Activated CD8-positive, alpha-beta memory T cell treated with anti-CD3 and anti-CD28 coated beads, Interleukin-2, amount 50 U/mL, for 1 hour (primary cell): ENCODE data around the gene OPRPN.

Experiments
- DNase-seq: peaks from one replicate; pipeline ENCODE4 v3.0.0-alpha.2; 2020; ENCODE audit errors: extremely low read depth

The OPRPN gene

GRCh38 chr4:70397580-70397979, at the start of gene OPRPN:
TSS of gene OPRPN (plus strand) at chr4:70397940. CDS start at chr4:70399286, 1,346 bp downstream.
- DNase-seq: no peak

DNA sequence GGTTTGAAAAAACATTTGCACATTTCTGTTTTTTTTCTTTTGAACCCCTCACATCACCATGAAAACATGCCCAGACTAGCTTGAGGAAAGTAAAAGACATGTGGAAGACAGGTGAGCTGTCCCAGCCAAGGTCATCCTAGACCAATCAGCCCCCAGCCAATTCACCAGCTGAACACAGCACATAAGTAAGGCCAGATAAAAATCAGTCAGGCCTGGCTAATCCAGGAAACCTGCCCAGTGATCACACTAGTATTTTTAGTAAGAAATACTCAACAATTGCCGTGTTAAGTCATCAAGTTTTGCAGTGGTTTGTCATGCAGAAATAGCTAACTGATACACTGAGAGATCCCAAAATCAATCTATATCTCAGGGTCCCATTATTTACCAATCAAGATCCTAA, 41.6 kb upstream of the OPRPN start:
- no peak for DNase-seq

DNA sequence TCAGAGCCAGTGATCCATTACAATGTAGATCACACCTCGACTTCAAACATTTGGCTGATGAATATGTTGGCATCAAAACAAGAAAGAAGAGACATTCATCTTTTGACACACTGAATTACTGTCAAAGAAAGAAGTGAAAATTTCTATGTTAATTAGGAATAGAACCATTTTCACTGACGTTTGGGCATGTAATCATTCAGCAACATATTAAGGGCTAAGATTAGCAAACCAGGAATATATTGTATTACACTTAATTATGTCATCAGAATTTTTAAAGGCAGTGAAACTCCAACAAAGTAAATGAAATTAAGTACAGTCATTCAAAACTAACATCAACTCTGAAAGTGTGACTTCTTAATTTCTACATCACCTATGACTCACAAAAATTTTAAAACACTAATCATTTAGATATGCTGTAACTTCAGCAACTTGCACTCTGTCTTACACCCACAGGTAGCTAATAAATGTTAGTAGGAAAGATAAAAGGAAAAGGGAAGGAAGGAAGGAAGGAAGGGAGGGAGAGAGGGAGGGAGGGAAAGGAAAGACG, 38.6 kb upstream of the OPRPN start:
- no peak for DNase-seq

DNA sequence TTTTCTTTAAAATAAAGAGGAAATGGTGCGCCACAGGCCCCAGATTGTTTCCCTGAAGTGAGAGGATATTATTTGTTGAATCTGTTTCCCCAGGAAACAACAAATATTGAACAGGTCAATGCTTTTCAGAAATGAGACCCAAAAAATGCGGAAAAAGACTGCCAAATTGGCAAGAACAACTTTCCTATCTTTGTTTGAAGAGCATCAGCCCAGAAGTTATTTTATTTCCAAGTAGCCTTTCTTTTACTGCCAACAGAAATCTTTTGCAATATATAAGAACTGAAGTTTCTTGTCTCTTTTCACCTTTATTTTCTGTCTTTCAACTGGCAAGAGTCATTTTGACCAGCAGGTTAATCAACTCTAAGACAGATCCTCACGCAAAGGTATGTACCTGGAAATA, 37.3 kb upstream of the OPRPN start, which contains the start of gene SMR3A:
SMR3A (plus strand) TSS at position 301 of the 400 bp plus-strand sequence. CDS start 1,356 bp downstream, outside the sequence.
- no peak for DNase-seq

DNA sequence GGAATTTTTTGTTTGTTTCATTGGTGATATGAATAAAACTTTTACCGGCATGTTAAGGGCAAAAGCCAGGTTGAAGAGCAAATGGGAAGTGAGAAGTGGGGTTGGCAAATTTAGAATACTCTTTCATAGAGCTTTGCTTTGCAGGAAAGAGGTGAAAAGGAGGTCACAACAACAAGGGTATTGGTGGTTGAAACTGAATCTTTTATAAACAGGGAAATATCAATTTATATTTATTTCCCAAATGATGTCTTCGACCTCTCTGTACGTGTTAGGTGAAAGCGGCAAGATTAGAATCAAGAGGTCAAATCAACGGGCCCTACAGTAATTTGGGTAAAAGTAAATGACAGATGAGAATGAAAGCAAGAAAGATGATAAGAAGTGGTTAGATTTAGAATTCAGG, 33.7 kb upstream of the OPRPN start:
- DNase-seq: no peak

- no peak for DNase-seq
These were observed 32.3 kb upstream of the OPRPN start for GRCh38 chr4:70365479-70365878.

DNA sequence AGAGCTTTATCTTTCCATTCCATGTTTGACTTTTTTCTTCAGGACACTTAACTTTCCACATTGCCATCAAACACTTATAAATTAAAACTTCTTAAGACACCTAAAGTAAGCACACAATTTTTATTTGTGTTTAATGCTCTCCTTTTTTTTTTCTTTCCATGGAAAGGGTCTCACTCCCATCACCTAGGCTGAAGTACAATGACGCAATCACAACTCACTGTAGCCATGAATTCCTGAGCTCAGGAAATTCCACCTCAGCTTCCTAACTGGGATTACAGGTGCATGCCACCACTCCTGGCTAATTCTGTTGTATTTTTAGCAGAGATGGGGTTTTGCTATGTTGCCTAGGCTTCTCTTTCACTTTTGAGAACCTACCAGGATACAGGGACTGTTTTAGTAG, 29.9 kb upstream of the OPRPN start:
- no peak for DNase-seq

DNA sequence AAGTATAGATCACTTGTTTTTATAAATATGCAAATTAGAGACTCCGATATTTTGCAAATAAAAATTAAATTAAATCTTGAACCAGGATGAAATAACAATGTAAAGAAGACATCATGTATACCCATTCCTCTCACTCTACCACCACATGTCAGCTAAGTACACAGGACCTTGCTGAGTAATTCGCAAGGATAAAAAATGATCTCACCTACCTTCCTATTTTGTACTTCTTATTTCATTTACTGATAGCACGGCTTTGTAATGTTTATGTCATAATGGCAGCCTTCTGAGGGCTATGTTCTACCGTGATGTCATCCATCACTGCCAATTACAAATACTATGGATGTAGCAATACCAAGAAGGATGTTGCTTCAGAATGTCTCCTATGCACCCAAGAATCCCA, 25.8 kb upstream of the OPRPN start:
- no peak for DNase-seq

DNA sequence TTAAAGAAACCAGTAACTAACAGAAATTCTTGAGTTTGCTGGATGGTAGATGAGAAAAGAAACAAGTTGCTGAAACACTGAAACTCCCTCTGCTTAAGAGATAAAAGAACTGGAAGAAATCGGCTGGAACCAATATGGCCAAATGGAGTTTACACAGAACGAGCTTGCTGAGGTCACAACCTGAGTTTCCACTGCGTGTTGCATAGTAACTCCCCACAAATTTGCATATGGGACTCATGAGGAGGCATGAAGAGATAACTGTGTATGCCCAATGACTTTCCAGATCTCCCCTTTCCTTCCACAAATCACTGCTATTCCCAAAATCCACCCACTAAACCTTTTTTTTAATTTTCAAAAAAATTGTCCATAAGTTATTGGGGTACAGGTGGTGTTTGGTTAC, 25.0 kb upstream of the OPRPN start:
- DNase-seq: no peak

DNA sequence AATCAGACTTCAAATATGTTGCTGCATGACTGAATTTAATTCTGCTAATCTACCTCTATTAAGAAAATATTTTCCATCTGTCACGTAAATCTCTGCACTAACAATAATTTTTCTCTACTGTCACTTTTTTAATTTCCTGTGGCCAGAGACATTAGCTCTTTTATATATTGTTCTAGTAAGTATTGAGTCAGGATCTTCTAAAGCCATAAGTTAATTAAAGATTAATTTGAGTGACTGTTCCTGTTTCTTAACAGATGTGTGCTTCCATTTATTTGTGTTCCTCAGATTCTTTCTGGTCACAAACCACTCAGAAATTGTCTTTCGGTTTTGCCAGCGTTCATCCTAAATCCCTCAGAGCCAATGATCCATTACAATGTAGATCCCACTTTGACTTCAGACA, 17.2 kb upstream of the OPRPN start:
- no peak for DNase-seq

DNA sequence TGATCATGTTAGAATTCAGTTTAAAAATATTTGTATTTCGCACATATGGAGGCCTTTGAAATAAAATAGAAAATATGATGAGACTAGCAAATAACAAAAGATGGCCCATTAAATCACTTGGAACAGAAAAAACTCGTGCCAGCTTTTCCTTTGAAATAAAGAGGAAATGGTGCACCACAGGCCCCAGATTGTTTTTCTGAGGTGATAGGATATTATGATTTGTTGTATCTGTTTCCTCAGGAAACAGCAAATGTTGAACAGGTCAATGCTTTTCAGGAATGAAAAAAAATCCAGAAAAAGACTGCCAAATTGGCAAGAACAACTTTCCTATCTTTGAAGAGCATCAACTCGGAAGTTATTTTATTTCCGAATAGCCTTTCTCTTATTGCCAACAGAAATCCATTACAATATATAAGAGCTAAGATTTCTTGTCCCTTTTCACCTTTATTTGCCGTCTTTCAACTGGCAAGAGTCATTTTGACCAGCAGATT, 15.0 kb upstream of the OPRPN start, which contains the start of gene SMR3B:
SMR3B (plus strand) TSS at position 441 of the 491 bp plus-strand sequence. CDS start 1,380 bp downstream, outside the sequence.
- DNase-seq: no peak

DNA sequence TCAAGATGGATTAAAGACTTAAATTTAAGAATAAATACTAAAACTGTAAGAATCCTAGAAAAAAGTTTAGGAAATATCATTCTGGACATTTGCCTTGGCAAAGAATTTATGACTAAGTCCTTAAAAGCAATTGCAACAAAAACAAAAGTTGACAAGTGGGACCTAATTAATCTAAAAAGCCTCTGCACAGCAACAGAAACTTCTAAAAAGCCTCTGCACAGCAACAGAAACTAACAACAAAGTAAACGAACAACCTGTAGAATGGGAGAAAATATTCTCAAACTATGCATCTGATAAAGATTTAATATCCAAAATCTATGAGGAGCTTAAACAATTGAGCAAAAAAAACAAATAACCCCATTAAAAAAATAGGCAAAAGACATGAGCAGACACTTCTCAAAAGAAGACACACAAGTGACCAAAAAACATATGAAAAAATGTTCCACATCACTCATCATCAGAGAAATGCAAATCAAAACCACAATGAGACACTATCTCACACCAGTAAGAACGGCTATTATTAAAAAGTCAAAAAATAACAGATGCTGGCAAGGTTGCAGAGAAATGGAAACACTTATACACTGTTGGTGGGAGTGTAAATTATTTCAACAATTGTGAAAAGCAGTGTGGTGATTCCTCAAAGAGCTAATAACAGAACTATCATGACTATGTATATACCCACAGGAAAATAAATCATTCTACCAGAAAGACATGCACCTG, 5.5 kb upstream of the OPRPN start:
- DNase-seq: no peak

- DNase-seq: no peak
These were observed 1.6 kb downstream of the OPRPN start for GRCh38 chr4:70399319-70399718.

- DNase-seq: no peak
These were observed 5.0 kb downstream of the OPRPN start for GRCh38 chr4:70402762-70403161.

DNA sequence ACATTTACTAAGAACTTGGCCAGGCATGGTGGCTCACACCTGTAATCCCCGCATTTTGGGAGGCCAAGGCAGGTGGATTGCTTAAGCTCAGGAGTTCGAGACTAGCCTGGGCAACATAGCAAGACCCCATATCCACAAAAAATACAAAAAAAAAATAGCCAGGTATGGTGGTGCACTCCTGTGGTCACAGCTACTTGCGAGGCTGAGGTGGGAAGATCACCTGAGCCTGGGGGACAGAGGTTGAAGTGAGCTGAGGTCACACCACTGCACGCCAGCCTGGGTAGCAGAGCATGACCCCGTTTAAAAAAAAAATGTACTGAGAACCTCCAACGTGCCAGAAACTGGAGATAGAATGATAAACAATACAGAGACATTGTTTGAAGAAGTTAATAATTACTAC, 8.0 kb downstream of the OPRPN start:
- no peak for DNase-seq

GRCh38 chr4:70425306-70425705, 27.6 kb downstream of the OPRPN start:
- no peak for DNase-seq

DNA sequence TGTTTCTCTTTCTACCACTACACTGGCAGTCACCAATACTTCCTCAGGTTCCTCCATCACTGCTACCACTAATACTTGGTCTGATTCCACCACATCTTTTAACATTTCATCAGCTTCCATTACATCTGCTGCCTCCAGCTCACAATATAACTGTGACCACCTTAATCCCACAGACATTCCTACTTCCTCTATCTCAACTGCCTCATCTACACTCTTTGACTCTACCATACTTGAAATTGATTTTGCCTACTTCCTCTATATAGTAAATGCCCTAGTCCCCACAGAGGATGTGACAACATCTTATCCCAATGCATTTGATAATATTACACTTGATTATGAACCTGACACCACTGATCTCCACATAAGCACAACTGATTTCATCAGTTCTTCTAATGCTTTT, 29.0 kb downstream of the OPRPN start:
- DNase-seq: no peak

GRCh38 chr4:70437197-70437596, 39.5 kb downstream of the OPRPN start:
- no peak for DNase-seq

DNA sequence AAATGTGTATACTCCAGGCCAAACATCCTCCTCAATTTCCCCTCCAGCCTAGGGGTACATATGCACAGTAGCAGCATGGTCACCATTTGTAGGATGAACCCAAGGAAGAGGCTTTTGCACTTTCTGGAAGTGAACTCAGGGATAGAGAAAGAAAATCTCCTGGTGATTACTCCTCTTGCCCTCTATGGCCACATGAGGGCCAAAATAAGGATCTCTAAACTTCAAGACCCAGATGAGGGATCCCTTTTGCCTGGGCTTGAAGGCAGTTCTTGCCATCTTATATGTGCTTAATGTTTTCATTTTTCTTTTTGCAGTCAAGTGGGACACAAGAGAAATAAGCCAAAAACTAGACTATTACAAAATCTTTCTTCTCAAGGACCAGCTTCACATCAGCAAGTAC, 44.7 kb downstream of the OPRPN start:
- no peak for DNase-seq

GRCh38 chr4:70443329-70443728, 45.6 kb downstream of the OPRPN start:
- DNase-seq: no peak

- no peak for DNase-seq
These were observed 51.5 kb downstream of the OPRPN start for GRCh38 chr4:70449220-70449619.

DNA sequence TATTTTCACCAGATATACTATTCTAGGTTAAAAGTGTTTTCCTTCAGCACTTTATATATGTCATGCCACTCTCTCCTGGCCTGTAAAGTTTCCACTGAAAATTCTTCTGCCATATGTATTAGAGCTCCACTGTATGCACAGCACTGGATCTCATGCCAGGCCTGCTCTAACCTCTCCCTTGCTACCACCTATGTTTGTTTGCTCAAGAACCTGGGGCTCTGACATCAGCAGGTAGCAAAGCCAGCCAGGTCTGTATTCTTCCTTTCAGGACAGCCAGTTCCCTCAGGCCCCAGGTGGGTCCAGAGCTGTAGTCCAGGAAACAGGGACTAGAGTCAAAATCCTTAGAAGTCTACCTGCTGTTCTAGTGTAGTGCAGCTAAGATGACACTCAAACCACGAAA, 55.2 kb downstream of the OPRPN start:
- DNase-seq: no peak
